ENCODE data around the gene USP46.

The USP46 gene

GRCh38 chr4:52568351-52568750 lies 90.8 kb downstream of the USP46 start:
- DNase-seq = no peak

GRCh38 chr4:52566136-52567031 lies 92.7 kb downstream of the USP46 start:
- no peak for DNase-seq

GRCh38 chr4:52560844-52561280 lies 98.2 kb downstream of the USP46 start:
- no peak for DNase-seq

- no peak for DNase-seq
These were observed 103.8 kb downstream of the USP46 start for GRCh38 chr4:52555356-52555716.

- no peak for DNase-seq
These were observed 104.3 kb downstream of the USP46 start for GRCh38 chr4:52554612-52555355.

- no peak for DNase-seq
These were observed 106.3 kb downstream of the USP46 start for GRCh38 chr4:52552778-52553177.

- no peak for DNase-seq
These were observed 107.6 kb downstream of the USP46 start for GRCh38 chr4:52551487-52551886.

- DNase-seq = no peak
These were observed 108.9 kb downstream of the USP46 start for GRCh38 chr4:52550186-52550585.

- no peak for DNase-seq
These were observed 110.1 kb downstream of the USP46 start for GRCh38 chr4:52548818-52549570.

- no peak for DNase-seq
These were observed 112.7 kb downstream of the USP46 start for GRCh38 chr4:52546449-52546848.

- peak; percentile 67 for DNase-seq
These were observed 113.7 kb downstream of the USP46 start for GRCh38 chr4:52545099-52546069.
